NB4 (cell line): ENCODE data around the gene MAN2A2.

Source experiments
- MAX ChIP-seq: IDR thresholded peaks from 2 replicates; pipeline ENCODE4 v1.6.1; 2011; ENCODE audit warnings: low read depth, low read length
- MYC ChIP-seq: IDR thresholded peaks from 2 replicates; pipeline ENCODE4 v1.6.1; 2011; ENCODE audit warnings: low read depth, low read length
- POLR2A ChIP-seq: IDR thresholded peaks from 2 replicates; pipeline ENCODE4 v1.6.1; 2011; ENCODE audit warnings: mild to moderate bottlenecking; ENCODE audit not compliant: insufficient read length; ENCODE audit errors: extremely low read depth
- TF ChIP-seq, protein P1 (sequence below): IDR thresholded peaks from one replicate; pipeline ENCODE4 v1.5.1; 2012; ENCODE audit warnings: low read depth, low read length

GRCh38 chr15:90889313-90889730 lies 13.8 kb upstream of the MAN2A2 start:
- TF ChIP-seq, protein P1, sequence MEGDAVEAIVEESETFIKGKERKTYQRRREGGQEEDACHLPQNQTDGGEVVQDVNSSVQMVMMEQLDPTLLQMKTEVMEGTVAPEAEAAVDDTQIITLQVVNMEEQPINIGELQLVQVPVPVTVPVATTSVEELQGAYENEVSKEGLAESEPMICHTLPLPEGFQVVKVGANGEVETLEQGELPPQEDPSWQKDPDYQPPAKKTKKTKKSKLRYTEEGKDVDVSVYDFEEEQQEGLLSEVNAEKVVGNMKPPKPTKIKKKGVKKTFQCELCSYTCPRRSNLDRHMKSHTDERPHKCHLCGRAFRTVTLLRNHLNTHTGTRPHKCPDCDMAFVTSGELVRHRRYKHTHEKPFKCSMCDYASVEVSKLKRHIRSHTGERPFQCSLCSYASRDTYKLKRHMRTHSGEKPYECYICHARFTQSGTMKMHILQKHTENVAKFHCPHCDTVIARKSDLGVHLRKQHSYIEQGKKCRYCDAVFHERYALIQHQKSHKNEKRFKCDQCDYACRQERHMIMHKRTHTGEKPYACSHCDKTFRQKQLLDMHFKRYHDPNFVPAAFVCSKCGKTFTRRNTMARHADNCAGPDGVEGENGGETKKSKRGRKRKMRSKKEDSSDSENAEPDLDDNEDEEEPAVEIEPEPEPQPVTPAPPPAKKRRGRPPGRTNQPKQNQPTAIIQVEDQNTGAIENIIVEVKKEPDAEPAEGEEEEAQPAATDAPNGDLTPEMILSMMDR, result no peak
- TF ChIP-seq POLR2A (no peak), MAX (no peak), MYC (no peak)
